GM23338 (cell line): Measurements from ENCODE around the gene STRN3.

ENCODE experiments used
- CREB1 ChIP-seq: fragments of 250-450 bp; sonication (Bioruptor Pico); IDR thresholded peaks from 2 replicates; pipeline ENCODE4 v1.5.0; 2020; ENCODE audit warnings: low read depth, mild to moderate bottlenecking, moderate library complexity
- ETS1 ChIP-seq: IDR thresholded peaks from 2 replicates; pipeline ENCODE4 v1.6.1; 2016; ENCODE audit warnings: antibody characterized with exemption
- EZH2 ChIP-seq: fragments of 200-600 bp; sonication (generic); IDR thresholded peaks from one replicate; pipeline ENCODE4 v1.8.0; 2017; ENCODE audit warnings: antibody characterized with exemption, mild to moderate bottlenecking, low read depth; ENCODE audit not compliant: unreplicated experiment
- EZH2phosphoT487 ChIP-seq: fragments of 200-600 bp; sonication (generic); IDR thresholded peaks from one replicate; pipeline ENCODE4 v1.8.1; 2018; ENCODE audit warnings: antibody characterized with exemption; ENCODE audit not compliant: unreplicated experiment
- JUNB ChIP-seq: IDR thresholded peaks from one replicate; pipeline ENCODE4 v1.6.1; 2016; ENCODE audit warnings: antibody characterized with exemption; ENCODE audit not compliant: unreplicated experiment
- NANOG ChIP-seq: IDR thresholded peaks from 2 replicates; pipeline ENCODE4 v1.6.1; 2016; ENCODE audit warnings: antibody characterized with exemption, borderline replicate concordance
- POLR2AphosphoS5 ChIP-seq: IDR thresholded peaks from 2 replicates; pipeline ENCODE4 v1.6.1; 2016; ENCODE audit warnings: antibody characterized with exemption, low read depth
- REST ChIP-seq: IDR thresholded peaks from one replicate; pipeline ENCODE4 v1.6.1; 2018; ENCODE audit warnings: antibody characterized with exemption; ENCODE audit not compliant: unreplicated experiment
- TF ChIP-seq, protein P1 (sequence below), 2 experiments: fragments of 200-600 bp in 1 of 2; sonication (generic) in 1 of 2; conservative IDR thresholded peaks; 2 replicates each; pipeline versions ENCODE4 v1.5.1 to v1.6.1; 2016 to 2017; ENCODE audit warnings: antibody characterized with exemption in 2 of 2, low read depth in 2 of 2, mild to moderate bottlenecking in 2 of 2, moderate library complexity in 1 of 2
- TF ChIP-seq, protein P2 (sequence below): fragments of 250-450 bp; sonication (Bioruptor Pico); IDR thresholded peaks from 2 replicates; pipeline ENCODE4 v1.5.0; 2020; ENCODE audit warnings: mild to moderate bottlenecking, moderate library complexity

DNA sequence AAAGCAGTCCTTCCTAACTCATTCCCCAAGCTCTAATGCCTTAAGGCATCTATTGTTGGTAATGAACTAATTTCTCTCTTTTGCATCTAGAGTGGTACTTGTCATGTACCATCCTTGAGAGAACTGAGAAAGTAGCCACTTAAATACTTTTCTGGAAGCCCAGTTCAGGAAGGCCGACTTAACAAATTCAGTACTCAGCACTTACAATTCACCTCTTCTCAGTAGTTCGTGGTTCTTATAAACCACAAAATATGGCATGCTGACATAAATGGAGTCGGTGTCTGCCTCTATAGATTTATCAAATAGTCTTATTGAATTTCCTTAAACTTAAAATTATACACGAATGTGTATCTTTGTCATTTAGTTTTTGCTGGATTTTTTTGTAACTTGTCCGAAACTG lies 161.2 kb downstream of the STRN3 start:
- TF ChIP-seq, protein P1, sequence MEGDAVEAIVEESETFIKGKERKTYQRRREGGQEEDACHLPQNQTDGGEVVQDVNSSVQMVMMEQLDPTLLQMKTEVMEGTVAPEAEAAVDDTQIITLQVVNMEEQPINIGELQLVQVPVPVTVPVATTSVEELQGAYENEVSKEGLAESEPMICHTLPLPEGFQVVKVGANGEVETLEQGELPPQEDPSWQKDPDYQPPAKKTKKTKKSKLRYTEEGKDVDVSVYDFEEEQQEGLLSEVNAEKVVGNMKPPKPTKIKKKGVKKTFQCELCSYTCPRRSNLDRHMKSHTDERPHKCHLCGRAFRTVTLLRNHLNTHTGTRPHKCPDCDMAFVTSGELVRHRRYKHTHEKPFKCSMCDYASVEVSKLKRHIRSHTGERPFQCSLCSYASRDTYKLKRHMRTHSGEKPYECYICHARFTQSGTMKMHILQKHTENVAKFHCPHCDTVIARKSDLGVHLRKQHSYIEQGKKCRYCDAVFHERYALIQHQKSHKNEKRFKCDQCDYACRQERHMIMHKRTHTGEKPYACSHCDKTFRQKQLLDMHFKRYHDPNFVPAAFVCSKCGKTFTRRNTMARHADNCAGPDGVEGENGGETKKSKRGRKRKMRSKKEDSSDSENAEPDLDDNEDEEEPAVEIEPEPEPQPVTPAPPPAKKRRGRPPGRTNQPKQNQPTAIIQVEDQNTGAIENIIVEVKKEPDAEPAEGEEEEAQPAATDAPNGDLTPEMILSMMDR (conservative IDR thresholded peaks at IDR 0.05; ENCODE audit: low read depth in 2 of 2), result no peak
- TF ChIP-seq EZH2, result no peak
- TF ChIP-seq POLR2AphosphoS5, result no peak
- no peak for TF ChIP-seq JUNB
- no peak for TF ChIP-seq NANOG
- TF ChIP-seq EZH2phosphoT487, result no peak
- no peak for TF ChIP-seq REST
- TF ChIP-seq, protein P2, sequence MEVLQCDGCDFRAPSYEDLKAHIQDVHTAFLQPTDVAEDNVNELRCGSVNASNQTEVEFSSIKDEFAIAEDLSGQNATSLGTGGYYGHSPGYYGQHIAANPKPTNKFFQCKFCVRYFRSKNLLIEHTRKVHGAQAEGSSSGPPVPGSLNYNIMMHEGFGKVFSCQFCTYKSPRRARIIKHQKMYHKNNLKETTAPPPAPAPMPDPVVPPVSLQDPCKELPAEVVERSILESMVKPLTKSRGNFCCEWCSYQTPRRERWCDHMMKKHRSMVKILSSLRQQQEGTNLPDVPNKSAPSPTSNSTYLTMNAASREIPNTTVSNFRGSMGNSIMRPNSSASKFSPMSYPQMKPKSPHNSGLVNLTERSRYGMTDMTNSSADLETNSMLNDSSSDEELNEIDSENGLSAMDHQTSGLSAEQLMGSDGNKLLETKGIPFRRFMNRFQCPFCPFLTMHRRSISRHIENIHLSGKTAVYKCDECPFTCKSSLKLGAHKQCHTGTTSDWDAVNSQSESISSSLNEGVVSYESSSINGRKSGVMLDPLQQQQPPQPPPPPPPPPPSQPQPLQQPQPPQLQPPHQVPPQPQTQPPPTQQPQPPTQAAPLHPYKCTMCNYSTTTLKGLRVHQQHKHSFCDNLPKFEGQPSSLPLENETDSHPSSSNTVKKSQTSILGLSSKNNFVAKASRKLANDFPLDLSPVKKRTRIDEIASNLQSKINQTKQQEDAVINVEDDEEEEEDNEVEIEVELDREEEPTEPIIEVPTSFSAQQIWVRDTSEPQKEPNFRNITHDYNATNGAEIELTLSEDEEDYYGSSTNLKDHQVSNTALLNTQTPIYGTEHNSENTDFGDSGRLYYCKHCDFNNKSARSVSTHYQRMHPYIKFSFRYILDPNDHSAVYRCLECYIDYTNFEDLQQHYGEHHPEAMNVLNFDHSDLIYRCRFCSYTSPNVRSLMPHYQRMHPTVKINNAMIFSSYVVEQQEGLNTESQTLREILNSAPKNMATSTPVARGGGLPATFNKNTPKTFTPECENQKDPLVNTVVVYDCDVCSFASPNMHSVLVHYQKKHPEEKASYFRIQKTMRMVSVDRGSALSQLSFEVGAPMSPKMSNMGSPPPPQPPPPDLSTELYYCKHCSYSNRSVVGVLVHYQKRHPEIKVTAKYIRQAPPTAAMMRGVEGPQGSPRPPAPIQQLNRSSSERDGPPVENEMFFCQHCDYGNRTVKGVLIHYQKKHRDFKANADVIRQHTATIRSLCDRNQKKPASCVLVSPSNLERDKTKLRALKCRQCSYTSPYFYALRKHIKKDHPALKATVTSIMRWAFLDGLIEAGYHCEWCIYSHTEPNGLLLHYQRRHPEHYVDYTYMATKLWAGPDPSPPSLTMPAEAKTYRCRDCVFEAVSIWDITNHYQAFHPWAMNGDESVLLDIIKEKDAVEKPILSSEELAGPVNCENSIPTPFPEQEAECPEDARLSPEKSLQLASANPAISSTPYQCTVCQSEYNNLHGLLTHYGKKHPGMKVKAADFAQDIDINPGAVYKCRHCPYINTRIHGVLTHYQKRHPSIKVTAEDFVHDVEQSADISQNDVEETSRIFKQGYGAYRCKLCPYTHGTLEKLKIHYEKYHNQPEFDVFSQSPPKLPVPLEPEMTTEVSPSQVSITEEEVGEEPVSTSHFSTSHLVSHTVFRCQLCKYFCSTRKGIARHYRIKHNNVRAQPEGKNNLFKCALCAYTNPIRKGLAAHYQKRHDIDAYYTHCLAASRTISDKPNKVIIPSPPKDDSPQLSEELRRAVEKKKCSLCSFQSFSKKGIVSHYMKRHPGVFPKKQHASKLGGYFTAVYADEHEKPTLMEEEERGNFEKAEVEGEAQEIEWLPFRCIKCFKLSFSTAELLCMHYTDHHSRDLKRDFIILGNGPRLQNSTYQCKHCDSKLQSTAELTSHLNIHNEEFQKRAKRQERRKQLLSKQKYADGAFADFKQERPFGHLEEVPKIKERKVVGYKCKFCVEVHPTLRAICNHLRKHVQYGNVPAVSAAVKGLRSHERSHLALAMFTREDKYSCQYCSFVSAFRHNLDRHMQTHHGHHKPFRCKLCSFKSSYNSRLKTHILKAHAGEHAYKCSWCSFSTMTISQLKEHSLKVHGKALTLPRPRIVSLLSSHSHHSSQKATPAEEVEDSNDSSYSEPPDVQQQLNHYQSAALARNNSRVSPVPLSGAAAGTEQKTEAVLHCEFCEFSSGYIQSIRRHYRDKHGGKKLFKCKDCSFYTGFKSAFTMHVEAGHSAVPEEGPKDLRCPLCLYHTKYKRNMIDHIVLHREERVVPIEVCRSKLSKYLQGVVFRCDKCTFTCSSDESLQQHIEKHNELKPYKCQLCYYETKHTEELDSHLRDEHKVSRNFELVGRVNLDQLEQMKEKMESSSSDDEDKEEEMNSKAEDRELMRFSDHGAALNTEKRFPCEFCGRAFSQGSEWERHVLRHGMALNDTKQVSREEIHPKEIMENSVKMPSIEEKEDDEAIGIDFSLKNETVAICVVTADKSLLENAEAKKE (CRISPR knock-in tag), result no peak
- no peak for TF ChIP-seq CREB1 (CRISPR knock-in tag)
- no peak for TF ChIP-seq ETS1
